Endothelial cell of umbilical vein (primary cell): Measurements from ENCODE around the gene ADGRG1.

ENCODE experiments used
- EZH2 ChIP-seq: IDR thresholded peaks from 2 replicates; pipeline ENCODE4 v1.6.1; 2012; ENCODE audit warnings: borderline replicate concordance, low read depth, mild to moderate bottlenecking, moderate library complexity, low read length, inconsistent platforms; ENCODE audit not compliant: severe bottlenecking
- FOS ChIP-seq: IDR thresholded peaks from 2 replicates; pipeline ENCODE4 v1.6.1; 2011; ENCODE audit warnings: mild to moderate bottlenecking, low read length, moderate library complexity, borderline replicate concordance; ENCODE audit not compliant: insufficient read depth
- POLR2A ChIP-seq: IDR thresholded peaks from 2 replicates; pipeline ENCODE4 v1.6.1; 2012; ENCODE audit warnings: low read depth, mild to moderate bottlenecking, control low read depth, low read length
- POLR2AphosphoS5 ChIP-seq: IDR thresholded peaks from 2 replicates; pipeline ENCODE4 v1.6.1; 2012; ENCODE audit warnings: low read depth, mild to moderate bottlenecking, control low read depth, low read length, moderate library complexity; ENCODE audit not compliant: insufficient read depth
- TF ChIP-seq, protein P1 (sequence below), 2 donors: IDR thresholded peaks; 1 replicate in 1 of 2; 2 replicates in 1 of 2; pipeline ENCODE4 v1.5.1; 2011; ENCODE audit warnings: low read length in 2 of 2, mild to moderate bottlenecking in 2 of 2, moderate library complexity in 2 of 2, control low read depth in 1 of 2, inconsistent platforms in 1 of 2, low read depth in 1 of 2; ENCODE audit not compliant: insufficient read depth in 1 of 2; ENCODE audit errors: extremely low read depth in 1 of 2
- TF ChIP-seq, protein P2 (sequence below): IDR thresholded peaks from 2 replicates; pipeline ENCODE4 v1.6.1; 2011; ENCODE audit not compliant: insufficient read depth, insufficient read length

- TF ChIP-seq, protein P1, sequence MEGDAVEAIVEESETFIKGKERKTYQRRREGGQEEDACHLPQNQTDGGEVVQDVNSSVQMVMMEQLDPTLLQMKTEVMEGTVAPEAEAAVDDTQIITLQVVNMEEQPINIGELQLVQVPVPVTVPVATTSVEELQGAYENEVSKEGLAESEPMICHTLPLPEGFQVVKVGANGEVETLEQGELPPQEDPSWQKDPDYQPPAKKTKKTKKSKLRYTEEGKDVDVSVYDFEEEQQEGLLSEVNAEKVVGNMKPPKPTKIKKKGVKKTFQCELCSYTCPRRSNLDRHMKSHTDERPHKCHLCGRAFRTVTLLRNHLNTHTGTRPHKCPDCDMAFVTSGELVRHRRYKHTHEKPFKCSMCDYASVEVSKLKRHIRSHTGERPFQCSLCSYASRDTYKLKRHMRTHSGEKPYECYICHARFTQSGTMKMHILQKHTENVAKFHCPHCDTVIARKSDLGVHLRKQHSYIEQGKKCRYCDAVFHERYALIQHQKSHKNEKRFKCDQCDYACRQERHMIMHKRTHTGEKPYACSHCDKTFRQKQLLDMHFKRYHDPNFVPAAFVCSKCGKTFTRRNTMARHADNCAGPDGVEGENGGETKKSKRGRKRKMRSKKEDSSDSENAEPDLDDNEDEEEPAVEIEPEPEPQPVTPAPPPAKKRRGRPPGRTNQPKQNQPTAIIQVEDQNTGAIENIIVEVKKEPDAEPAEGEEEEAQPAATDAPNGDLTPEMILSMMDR (IDR thresholded peaks at IDR 0.05; ENCODE audit: extremely low read depth in 1 of 2, insufficient read depth in 1 of 2, low read depth in 1 of 2, low read length in 2 of 2), result no peak
- TF ChIP-seq, protein P2, sequence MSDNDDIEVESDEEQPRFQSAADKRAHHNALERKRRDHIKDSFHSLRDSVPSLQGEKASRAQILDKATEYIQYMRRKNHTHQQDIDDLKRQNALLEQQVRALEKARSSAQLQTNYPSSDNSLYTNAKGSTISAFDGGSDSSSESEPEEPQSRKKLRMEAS, result no peak
- TF ChIP-seq POLR2A (no peak), EZH2 (no peak), POLR2AphosphoS5 (no peak), FOS (no peak)
Measured at GRCh38 chr16:57704011-57704904, 75.8 kb downstream of the ADGRG1 start.
